GM19468 (cell line): Measurements from ENCODE around the gene ELMO1.

Experiments used
- ATAC-seq: cut with Tn5 transposase; IDR thresholded peaks from one replicate; pipeline ENCODE4 v1.9.1; 2021; ENCODE audit warnings: mild to moderate bottlenecking, moderate library complexity, moderate number of reproducible peaks; ENCODE audit not compliant: unreplicated experiment; ENCODE audit errors: extremely low read depth

Gene ELMO1

GRCh38 chr7:37285706-37286453, 162.8 kb downstream of the ELMO1 start:
- ATAC-seq = no peak

DNA sequence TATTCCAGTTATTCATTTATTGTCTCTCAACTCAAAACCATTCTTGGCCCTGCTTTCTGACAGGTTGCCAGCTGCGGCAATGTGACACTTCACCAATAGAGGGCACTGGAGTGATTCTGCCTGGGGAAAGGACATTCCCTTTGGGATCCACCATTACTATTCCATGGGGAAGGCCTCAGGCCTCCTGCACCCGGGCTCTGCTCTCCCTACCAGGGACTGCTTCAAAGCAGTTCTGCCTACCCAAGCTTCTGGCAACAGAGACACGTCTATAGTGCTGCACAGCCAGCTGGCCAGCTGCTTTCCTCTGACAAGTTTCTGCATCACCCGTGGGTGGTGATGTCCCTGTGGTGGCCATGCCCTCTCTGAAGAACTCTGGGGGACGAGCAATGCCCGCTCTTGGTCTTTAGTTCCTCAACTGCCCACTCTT, 163.8 kb downstream of the ELMO1 start:
- no peak for ATAC-seq

DNA sequence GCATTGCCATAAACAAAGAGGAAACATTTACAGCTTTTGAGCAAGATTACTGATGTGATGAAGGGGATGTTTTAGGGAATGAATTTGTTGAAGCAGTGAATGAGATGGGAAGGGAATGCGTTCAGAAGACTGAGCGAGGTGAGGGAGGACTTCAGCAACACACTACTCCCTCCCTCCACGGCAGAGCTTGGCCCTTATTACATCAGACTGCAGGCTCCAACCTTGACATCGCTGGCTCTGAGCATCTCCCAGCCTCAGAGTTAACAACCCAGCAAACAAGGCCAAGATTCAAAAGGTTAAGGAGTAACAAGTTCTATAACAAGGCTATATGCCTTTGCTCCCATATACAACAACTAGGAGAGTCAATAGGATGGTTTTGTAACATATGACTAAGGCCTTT, 164.4 kb downstream of the ELMO1 start:
- ATAC-seq = no peak

DNA sequence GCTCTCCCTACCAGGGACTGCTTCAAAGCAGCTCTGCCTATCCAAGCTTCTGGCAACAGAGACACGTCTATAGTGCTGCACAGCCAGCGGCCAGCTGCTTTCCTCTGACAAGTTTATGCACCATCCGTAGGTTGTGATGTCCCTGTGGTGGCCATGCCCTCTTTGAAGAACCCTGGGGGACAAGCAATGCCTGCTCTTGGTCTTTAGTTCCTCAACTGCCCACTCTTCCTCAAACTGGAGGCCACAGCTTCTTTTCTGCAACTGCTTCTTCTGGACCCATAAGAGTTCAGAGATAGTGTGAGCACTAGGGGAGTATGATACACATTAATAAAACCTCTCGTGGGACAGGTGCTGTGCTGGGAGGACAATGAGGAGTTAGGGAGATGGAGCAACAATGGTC, 164.9 kb downstream of the ELMO1 start:
- ATAC-seq = no peak

DNA sequence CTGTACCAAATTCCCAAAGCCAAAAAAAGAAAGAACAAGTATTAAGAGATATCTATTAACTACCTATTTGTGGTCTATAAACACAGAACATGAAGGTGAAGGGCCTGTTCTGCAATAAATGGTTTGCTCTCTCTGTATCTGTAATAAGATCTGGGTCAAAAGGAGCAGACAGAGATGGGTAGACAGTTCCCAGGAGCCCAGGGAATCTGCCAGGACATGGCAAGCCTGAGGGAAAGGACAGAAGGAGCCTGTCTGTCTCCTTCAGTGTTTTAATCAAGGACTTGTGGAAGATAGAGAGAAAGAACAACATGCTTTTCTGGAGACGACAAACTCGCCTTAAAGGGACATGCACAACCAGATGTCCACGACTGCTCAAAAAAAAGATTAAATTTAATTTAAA, 165.7 kb downstream of the ELMO1 start:
- ATAC-seq = no peak

DNA sequence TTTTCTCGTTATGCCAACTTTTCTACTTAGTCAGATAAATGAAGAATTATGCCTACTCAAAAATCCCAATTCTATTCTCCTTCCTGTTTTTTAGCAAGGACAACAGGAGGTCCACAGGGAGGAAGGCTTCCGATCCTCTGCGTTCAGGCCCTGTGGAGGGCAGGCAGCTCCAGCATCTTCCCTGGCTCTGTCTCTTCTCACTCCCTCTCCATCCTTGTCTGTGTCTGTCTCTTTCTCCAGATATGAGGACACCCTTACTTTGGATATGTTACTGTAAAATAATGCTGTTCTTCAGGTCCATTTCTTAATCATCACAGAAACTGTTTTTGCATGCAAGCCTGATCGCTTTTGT, 166.6 kb downstream of the ELMO1 start:
- ATAC-seq = no peak

GRCh38 chr7:37281368-37282092, 167.1 kb downstream of the ELMO1 start:
- no peak for ATAC-seq

GRCh38 chr7:37277513-37277912, 171.2 kb downstream of the ELMO1 start:
- no peak for ATAC-seq

DNA sequence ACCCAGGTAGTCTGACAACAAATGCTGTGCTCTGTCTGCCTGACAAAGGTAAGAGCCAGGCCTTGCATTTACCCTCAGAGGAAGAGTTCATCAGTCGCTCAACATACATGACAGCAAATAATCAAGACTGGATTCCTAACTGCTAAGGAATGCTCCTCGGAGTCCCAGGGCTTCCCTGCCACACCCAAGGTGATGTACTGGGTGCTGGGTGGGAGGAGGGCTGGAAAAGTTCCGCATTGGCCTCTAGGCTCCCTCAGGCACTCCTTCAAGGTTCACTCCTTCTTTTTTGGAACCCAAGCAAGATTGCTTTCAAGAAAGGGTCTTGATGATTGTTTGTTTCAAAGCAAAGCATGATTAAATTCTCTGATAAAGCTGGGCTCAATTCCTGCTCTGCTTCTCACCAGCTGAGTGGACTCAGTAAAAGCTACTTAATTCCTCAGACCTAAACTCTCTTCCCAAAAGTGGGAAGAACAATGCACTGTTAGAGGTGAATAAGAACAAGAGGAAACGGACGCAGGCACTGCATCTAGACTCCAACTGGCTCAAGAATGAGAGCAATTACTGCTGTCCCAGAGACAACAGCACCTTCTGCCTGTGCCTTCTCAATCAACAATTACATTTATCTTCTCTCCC, 173.5 kb downstream of the ELMO1 start:
- no peak for ATAC-seq

DNA sequence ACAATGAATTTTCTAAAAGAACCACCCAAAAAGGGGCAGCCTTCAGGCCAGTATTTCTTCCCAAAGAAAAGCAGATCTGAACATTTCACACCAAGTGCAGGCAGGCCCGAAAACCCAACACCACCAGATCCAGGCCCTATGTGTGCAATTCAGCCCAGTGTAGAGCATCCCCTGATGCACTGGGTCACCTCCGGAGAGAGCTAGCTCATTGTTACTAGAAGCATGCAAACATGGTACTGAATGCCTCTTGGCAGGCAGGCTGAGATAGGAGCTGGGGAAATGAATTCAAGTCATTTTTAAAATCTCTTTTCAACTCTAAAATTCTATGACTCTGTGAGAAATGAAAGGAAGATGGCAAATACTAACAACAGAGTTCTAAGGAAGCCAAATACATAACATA, 174.8 kb downstream of the ELMO1 start:
- ATAC-seq = no peak

DNA sequence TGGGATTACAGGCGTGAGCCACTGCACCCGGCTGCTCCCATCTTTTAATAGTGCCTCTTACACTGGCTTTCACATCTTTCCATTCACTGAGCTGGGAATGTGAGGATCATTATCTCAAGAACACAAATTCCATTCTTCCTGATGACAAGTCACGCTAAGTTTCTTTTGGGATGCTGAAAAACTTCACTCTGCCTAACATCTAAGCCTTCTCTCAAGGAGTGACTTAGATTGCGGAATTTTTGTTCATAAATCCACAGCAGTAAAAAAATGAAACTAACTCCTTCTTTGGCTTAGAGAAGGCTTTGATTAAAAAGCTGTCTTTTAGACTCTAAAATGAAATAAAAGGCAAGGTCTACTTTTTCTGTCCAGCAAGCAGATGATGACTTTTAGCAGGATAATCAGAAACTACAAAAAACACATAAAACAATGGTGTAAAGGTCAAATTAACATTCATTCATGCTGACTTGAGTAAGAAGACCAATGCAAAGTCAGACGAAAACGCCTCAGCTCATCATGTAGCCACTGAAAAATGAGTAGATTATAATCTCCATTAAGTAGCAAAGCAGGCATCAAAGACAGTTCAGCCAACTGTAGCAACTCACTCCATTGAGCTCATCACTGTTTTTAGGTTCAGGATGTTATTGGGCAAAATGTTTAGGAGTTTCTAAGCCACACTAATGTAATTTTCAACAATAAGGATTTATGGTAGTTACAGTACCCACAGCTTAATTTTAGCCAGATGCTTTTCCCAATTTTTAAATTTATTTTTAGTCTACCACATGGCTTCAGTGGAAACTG, 178.8 kb downstream of the ELMO1 start:
- ATAC-seq = no peak

DNA sequence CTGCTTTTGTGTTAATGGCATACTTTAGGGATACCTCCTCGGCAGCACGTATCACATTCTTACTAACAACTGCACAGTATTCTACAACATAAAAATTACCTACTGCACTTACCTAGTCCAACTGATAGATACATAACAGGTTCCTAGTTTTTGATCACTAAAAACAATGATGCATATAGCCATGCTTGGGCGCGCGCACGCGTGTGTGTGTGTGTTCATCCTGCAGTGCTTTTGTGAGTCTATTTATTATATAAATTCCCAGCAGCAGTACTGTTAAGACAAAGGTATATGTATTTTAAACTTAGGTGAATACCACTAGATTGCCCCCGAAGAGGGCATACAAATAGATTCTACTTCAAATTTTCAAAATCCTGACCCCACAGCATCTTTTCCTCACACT, 181.4 kb downstream of the ELMO1 start:
- no peak for ATAC-seq

DNA sequence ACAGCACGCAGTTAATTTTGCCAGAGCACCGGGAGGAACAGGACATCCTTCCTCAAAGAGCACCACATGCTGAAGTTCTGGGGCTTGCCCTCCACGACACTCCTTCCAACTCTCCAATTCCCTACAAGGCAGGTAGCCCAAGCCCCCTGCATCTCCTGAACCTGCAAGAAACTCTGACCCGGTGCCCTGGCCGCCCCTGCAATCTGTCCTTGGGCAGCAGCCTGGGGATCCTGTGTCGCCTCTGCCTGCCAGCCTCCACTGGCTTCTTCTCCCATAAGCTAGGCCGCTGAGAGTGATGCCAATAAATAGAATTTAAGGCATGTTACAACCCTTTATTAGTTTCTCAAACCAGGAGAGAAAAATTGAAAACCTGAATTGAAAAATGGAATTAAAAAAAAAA, 182.8 kb downstream of the ELMO1 start:
- no peak for ATAC-seq

- ATAC-seq = no peak
These were observed 183.7 kb downstream of the ELMO1 start for GRCh38 chr7:37265006-37265405.

DNA sequence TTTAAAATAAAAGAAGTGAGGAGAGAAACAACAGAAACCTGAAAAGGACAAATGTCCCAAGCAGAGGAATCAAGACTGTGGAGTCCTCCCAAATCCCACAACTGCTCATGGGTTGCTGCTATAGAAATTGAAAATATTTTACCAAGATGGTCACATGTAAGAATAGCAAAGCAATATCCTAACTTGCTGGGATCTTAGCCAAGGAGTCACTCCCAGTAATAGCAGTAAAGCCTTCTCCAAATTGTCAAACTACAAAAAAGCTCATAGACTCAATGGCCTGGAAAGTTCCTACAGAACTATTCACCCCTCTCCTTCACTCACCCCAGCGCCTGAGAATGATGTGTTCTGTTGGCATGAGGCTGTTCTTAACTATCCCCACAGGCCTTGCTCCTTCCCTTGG, 186.5 kb downstream of the ELMO1 start:
- ATAC-seq = no peak

- no peak for ATAC-seq
These were observed 189.3 kb downstream of the ELMO1 start for GRCh38 chr7:37259319-37259821.

DNA sequence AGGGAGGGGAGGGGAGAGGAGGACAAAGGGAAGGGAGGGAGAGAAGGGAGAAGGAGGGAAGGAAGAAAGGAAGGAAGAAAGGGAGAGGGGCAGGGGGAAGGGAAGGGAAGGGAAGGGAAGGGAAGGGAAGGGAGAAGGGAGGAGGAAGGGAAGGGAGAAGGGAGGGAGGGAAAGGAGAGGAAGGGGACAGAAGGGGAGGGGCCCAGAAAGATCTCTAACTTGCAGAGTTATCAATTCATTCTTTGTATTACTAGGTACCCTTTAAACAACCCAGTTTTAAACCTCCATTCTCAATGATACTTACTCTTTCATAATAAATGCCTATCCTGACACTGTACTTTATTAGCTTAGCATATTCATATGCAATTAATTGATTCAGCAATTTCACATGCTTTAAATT, 192.0 kb downstream of the ELMO1 start:
- no peak for ATAC-seq

DNA sequence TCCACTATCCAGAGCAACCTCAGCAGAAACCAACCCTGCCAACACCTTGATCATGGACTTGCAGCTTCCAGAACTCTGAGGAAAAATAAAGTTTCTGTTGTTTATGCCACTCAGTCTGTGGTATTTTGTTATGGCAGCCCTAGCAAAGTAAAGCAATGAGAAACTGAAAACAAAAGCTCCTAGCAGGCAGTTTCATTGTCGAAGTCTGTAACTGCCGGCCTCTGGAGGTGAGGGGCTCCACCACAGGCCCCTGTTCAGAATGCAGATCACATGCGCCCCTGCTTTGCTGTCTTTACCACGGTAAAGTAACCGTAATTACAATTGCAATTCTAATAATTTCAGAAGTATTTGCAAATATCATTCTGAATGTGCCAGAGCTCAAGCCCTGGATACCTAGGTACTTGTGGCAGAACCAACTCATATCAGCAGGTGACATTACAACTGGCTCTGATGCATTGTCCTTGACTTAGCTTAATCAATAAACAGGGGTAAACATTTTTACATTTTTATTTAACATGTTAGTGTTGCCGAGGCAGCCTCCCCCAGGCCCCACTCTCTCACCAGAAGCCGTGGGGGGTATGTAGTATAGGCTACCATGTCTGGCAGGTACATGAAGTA, 193.2 kb downstream of the ELMO1 start:
- no peak for ATAC-seq

DNA sequence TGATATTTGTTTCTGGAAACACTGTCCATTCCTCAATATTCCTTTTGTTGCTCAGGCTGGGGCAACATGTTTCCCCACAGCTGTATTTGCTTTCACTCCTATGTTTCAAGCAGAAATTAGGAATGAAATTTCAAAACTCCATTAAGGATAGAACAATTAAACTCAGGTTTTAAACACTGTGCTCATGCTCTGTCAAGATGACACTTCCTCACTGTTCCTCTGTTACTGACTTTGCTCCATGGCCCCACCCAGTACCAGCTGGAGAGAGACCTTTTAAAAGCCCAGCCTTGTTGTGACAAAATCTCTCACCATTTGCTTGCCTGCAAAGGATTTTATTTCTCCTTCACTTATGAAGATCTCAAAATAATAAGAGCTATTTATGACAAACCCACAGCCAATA, 197.4 kb downstream of the ELMO1 start:
- no peak for ATAC-seq

DNA sequence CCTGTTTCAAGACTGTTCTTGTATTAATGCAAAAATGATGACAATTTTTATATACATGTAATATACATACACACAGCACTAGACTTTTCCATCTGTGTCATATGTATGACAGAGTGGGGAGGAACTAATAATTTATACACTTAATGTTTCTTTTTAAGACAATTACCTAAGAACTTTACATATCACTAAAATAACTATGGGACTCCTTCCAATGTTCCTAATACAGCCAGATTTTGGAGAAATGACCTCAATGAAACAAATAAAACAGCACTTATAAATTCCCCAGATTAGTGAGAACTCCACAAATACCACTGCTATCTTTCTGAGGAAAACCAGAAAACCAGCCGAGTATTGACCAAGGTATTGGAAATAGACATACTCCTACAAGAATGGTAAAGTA, 199.4 kb downstream of the ELMO1 start:
- ATAC-seq = no peak
